ENCODE data around the gene HTR2A.

Gene HTR2A

DNA sequence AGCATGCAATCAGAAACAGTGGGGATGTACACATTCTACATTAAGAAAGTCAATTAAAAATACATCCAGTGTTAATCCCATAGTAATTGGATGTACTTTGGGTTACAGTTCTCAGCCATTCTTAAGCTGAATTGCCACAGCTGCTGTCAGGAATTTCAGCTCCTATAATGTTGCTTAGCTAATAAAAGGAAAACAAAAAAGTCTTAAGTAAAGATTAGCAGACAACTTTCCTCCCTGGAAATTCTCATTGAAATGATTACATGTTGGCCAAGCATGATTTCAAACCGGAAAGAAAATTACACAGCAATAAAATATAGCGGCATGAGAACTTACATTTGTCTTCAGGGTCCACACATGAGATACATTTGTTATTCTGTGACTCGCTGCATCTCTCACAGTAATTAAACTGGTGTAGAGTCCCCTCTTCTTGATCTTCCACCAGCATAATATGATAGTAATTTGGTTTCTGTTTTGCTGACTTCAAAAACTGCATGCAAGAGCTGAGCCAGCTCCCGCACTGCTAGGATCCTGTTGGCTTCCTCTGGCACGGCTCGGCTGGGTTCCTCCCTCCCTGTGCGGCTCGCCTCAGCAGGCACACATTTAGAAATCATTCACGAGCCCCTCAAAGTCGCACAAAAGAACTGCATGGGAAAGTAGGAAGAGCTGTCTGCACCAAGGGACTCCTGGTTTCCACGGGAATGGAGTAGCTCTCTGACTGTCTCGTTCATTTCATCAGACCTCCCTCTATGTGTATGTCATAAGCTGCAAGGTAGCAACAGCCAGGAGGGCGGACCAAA, at the start of gene HTR2A:
TSS of gene HTR2A (minus strand) at position 713 of the 797 bp plus-strand sequence. CDS start 1,147 bp downstream, outside the sequence.
- DNase-seq (ENCODE audit: low spot score): no peak

DNA sequence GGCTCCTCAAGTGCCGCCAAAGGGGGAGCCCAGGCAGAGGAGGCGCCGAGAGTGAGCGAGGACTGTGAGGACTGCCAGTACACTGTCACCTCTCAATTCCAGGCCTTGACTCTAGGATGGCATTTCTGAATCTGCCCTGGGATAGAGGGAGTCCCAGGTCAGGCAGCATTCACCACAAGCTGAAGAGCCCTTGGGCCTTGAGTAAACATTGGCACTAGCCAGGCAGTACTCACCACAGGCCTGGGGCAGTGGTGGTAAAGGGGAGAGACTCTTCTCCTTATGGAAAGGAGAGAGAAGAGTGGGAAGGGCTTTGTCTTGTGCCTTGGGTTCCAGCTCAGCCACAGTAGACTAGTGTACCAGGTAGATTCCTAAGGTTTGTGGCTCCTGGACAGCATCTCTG, 39.7 kb upstream of the HTR2A start:
- DNase-seq (ENCODE audit: low spot score): no peak

DNA sequence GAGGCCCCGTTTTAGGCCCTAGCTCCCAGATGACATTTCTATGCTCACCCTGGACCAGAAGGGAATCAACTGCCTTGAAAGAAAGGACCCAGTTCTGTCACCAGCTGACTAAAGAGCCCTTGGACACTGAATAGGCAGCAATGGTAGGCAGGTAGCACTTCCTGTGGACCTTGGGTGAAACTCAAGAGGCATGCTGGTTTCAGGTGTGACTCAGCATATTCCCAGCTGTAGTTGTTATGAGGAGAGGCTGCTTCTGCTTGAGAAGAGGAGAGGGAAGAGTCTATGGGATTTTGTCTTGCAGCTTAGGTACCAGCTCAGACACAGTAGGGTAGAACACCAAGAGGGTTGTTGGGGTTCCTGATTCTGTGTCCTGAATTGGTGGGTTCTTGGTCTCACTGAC, 37.9 kb upstream of the HTR2A start:
- no peak for DNase-seq (ENCODE audit: low spot score)

DNA sequence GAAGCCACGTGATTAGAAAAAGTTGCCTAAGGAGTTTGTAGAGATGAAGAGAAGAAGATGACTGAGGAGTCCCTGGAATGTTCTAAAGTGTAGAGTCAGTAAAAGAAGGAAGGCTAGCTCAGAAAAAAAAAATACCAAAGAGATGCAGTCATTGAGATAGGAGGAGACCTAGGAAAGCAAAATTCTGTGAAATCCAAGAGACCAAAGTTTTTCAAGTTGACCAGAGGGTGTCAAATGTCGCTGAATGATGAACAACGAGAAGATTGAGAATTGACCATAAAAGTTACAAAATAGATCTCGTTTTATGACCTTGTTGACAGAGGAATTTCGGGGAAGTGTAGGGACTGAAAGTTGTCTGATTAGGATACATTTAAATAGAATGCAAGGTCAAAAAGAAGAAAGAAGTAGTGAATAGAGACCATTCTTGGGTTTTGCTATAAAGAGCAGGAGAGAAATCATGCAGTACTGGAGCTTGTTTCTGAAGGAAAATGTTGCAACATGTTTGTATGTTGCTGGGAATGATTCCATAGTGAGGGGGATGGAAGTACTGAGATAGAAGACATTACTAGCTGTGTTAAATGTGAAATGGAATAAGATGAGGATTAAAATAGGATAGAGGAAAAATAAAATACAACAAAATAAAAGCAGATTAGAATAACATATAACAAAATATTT, 30.2 kb upstream of the HTR2A start:
- DNase-seq (ENCODE audit: low spot score): no peak

DNA sequence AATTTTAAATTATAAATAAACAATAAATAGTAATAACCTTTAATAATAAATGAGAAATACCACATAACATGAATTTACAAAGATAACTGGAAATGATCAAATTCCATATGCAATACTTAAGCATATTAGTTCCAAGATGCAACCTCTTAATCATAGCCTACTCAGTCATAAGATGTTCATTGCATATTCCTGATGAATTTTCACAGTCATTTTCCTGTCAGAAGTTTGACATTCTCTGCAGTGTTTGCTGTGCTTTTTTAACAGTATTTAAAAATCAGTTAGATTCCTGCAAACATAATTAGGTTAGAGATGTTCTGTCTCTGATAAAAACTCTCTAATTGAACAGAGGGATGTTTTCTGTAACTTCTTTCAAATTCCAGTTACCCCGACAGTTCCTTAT, 28.6 kb upstream of the HTR2A start:
- peak; percentile 57 for DNase-seq (ENCODE audit: low spot score)

DNA sequence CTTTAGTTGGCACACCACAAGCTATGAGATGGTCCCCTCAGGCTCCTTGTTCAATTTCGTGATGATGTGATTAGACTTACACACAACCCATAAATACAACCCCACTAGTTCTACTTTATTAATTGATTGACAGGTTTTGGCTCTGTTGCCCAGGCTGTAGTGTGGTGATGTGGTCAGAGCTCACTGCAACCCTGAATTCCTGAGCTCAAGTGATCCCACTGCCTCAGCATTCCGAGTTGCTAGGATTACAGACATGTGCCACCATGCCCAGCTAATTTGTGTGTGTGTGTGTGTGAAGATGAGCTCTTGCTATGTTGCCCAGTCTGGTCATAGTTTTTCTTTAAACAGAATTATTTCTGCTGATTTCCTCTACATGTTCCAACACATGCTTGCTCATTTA, 17.5 kb upstream of the HTR2A start:
- no peak for DNase-seq (ENCODE audit: low spot score)

DNA sequence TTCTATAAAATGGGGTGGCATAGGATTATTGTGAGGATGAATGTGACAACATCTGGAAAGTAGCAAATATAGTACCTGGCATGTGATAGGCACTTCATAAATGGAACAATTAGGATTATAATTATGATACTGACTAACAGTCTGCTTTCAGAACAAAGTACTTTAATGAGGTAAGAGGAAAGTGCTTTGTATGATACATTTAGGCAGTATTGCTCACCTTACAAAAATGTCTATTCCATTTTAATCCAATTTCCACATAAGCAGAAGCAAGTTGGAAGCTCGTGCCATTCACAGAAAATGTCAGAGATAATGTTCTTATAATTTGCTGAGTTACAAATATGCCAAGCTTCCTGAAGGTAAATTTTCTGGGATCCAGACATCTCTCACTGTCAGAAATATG, 16.9 kb upstream of the HTR2A start:
- DNase-seq (ENCODE audit: low spot score): peak; percentile 24

DNA sequence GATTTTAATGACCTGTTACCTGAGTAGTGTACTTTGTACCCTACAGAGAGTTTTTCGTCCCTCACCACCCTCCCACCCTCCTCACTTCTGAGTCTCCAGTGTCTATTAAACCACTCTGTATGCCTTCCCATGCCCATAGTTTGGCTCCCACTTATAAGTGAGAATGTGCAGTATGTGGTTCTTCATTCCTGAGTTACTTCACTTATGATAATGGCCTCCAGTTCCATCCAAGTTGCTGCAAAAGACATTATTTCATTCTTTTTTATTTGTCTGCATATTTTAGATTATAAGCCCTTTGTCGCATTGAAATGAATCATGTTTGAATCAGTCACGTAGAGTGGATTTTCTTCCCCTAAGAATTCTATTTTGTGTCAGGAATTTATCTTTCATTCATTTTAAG, 12.2 kb upstream of the HTR2A start:
- no peak for DNase-seq (ENCODE audit: low spot score)

DNA sequence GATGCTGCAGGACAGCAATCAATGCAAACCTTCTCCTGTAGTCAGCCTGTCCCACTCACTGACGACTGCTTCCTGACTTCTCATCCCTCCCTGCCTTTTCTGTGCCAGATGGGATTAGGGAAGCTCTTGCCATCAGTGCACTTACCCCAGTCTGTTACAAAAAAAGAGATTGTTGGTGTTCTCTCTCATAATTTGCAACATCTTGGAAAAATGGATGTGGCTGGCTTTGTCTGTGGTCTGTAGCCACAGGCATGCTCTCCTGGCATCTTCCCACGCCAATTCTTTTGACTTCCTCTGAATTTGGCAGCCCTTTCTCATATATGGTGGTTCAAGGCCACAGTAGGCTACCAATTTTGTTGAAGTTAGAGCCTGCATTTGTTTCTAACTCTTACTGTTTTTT, 11.6 kb upstream of the HTR2A start:
- no peak for DNase-seq (ENCODE audit: low spot score)

DNA sequence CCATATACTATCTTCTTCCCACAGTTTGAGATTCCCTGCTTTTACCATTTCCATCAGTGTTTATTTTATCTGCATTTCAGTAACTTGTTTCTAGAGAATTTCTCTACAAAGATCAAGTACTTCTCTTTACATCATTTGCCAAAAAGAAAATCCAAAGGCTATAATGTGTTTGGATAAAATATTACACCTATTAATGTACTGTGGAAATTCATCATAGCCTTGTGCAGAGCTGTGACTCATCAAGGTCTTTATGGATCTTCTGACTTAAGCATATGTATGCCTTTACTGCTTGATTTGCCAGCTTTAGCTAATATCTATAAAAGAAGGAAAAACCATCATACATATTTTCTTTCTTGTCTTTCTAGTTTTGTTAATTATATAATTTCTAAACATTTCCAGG, 9.6 kb upstream of the HTR2A start:
- no peak for DNase-seq (ENCODE audit: low spot score)

DNA sequence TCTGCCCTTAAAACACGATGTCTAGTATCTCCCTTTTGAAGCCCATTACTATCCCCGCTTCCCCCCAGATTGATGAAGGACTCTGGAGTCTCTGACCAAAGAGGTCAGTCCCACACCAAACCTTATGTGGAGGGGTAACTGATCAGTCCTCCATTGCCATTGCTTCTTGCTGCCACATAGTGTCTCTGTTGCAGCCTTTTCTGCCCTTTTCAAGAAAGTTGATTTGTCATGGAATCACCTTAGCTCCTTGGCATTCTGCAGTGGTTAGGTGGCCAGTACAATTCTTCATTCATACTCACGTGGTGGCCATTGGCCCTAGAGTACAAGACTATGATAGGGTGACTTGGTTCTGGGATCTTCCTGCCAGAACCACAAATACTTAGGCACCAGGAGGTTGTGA, 8.4 kb upstream of the HTR2A start:
- DNase-seq (ENCODE audit: low spot score): no peak

DNA sequence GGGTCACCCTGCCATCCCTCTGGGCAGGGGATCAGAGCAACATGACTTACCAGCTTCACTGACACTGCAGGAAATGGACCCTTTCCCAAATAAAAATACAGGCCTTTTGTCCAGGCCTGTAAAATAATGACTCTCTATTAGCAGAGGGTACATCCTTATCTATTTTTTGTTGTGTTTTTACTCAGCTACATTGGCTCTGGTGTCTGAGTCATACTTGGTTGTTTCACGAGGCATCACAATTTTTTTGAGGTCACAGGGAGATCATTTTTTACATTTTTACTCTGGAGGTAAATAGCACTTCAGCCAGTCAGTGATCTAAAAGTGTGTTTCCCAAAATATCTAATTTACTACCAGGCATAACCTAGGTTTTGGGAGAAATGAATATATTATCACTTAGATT, 6.9 kb upstream of the HTR2A start:
- DNase-seq (ENCODE audit: low spot score): no peak

DNA sequence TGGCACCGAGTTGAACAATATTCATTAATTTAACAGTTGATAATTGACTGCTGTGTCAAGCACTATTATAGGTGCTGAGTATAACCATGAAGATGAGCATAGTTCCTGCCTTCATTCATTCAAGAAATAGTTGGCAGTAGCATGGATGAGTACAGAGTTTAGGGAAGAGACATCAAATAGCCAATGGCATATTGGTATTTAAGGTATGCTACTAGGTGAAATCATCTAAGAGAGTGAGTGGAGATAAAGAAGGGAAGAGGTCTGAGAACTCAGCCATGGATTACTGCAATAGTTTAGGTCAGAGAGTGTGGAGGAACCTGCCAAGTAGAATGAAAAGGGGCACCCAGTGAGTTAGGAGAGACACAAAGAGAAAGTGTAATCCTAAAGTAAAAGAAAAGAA, 4.9 kb upstream of the HTR2A start:
- no peak for DNase-seq (ENCODE audit: low spot score)

DNA sequence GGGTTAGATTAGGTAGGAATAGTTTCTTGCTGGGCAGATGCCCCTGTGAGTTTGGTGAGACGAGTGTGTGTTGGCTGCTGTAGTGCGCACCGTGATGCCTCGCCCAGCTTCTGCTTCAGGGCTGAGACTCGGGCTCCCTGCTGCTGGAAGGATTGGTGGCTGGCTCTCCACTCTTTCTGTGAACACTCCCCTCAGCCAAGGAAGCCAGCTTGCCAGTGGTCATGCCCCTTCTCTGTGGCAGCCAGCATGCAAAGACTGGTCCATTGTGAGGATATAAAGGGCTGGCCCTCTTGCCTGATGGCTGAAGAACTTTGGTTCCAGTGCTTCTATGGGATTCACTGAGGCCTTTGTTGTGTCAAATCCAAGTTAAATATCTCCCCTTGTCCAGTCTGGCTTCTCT, 2.9 kb upstream of the HTR2A start:
- DNase-seq (ENCODE audit: low spot score): no peak

DNA sequence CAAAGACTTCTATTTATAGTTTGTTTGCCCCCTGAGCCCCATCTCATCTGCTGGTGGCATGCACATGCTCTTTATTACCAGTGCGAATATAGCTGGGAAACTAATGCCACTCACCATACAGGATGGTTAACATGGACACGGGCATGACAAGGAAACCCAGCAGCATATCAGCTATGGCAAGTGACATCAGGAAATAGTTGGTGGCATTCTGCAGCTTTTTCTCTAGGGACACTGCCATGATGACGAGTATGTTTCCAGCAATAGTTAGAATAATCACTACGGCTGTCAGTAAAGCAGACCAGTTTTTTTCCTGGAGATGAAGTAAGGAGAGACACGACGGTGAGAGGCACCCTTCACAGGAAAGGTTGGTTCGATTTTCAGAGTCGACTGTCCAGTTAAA, 1.5 kb downstream of the HTR2A start:
- DNase-seq (ENCODE audit: low spot score): no peak

DNA sequence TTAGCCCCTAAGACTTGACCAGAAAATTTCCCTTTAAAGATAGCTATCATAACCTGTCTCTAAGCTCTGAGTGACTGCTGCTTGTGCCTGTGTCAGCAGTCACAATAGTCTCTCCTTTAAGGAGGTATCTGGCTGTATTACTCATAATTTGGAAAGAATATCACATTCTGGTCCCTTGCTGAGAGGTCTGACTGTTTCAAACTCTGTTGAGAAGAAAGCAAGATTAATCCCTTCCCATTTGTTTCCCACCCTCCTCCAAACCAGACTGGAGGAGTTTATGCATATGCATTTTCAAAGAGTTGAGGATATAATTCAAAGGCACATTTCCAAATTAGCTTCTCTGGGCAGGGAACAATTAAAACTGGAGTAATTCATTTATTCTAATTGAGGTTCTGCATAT, 2.3 kb downstream of the HTR2A start:
- DNase-seq (ENCODE audit: low spot score): no peak

DNA sequence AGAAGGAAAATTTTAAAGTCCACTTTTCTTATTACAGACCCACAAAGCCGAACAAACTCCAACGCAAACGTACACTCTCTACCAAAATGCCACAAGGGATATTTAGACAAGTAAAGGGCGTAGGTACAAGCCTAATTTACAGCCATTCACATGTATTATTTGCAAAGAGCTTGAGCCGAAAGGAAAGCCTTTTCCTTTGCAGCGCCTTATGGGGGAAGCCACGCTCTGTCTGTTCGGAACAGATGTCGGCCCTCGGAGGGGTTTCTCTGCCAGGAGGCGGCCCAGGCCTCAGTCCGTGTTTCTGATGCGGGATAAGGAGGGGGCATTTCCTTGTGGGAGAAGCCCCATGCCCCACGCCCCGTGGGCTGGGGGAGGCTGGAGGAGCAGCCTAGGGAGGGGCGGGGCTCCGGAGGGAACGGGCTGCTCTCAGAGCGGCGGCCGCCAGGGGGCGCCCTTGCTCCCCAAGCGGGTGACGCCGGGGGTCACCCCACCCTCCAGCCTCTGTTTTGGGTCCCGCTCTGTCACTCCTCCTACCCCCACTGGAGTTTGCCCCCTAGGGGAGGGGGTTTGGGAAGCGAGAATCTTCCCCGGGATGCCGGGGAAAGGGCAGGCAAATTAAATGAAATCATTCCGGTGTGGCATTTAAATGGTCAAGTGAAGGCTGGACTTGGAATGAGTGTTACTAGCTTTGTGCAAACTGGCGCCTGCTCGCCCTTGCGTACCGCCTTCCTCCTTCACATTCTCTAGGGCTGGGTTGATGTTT, 2.9 kb downstream of the HTR2A start:
- peak; percentile 64 for DNase-seq (ENCODE audit: low spot score)

DNA sequence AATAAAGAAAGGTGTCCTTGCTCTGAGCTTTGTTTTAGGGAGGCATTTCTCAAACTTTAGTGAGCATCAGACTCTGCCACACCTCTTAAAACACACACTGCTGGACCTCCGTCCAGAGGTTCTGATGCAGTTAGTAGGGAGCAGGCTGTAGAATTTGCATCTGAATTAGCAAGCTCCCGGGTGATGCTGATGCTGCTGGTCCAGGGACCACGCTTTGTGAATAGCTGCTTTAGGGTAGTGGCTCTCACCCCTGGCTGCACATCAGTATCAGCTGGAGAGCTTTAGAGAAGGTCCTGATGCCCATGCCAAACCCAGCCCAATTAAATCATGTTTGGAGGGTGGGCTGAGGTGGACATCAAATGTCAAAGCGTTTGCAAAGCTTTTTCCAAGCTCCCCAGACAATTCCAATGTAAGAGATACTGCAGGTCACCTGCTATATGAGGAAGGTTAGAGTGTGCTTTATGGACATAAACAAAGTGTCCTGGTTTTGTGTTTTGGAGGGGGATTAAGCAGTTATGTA, 3.6 kb downstream of the HTR2A start:
- no peak for DNase-seq (ENCODE audit: low spot score)

DNA sequence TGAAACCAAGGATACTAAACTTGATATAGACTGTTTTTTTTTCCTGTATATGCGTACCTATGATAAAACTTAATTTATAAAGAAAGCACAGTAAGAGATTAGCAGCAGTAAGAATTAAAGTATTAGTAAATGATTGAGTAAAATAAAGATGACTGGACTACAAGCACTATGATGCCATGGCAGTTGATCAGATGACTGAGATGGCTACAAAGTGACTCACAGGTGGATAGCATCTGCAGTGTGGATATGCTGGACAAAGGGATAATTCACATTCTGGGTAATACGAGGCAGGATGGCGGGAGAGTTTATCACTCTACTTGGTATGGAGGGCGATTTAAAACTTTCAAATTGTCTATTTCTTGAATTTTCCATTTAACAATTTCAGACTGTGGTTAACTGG, 11.8 kb downstream of the HTR2A start:
- no peak for DNase-seq (ENCODE audit: low spot score)

DNA sequence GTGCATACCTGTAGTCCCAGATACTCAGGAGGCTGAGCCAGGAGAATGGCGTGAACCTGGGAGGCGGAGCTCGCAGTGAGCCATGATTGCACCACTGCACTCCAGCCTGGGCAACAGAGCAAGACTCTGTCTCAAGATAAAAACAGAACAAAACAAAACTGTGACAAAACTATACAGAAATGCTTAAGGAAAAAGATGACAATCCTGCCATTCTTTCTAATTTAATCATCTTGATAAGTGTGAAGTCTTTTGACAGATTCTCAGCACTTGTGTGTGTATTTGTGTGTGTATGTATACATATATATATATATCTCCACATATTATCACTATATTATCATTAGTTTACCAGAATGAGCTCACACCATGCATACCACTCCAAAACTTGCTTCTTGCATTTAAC, 12.3 kb downstream of the HTR2A start:
- no peak for DNase-seq (ENCODE audit: low spot score)

DNA sequence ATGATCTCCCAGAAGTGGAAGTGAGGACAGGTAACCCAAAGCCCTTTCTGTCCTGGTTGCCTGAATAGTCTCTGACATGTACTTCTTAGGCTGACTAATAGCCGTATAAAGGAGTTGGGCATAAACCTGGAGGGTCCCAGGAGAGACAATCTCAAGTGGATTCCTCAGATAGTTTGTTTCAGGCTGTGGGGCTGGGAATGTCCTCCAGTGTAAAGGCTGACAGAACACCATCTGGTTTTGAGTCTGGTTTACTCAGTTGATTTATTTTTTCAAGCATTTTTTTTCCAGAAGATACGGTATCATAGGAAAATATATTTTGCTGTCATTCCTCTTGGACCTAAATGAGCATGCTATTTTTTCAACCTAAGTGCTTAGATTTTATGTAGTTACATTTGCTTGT, 15.2 kb downstream of the HTR2A start:
- no peak for DNase-seq (ENCODE audit: low spot score)

DNA sequence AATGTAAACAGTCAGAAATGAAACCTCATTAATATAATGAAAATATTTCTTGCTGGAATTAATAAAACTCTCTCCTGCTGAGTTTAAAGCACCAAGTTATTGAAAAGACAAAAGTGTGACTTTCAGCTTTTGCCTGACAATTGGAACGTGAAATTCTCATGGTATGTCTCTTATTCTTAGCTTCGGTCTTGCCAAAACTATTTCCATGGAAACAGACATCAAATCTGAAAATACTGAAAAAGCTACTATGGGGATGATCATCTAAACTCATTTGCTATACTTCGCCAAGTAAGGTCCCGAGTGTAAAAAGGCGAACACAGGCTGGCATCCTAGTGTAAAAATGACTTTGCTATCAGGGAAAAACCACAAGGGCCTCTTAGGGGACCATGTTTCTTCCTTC, 22.8 kb downstream of the HTR2A start:
- no peak for DNase-seq (ENCODE audit: low spot score)

DNA sequence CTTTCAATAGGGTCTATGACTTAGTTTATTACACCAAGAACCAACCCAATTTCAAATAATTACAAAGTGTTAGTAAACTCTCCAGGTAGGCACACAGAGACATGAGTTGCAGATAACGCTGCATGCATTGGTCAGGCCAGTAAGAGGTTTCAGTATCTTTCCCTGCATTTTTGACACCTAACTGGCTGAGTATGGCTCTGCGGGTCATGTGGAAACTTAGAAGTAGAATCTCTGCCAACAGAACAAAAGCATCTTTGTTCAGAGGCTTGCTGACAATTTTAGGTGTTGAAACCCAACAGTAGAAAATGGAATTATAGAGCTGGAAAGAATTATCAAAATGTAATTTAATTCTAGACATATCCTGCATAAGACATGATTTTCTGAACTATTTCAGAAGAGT, 25.3 kb downstream of the HTR2A start:
- no peak for DNase-seq (ENCODE audit: low spot score)
